Suprapubic skin (tissue), 4 donors: Measurements from ENCODE around the gene TOLLIP. TPM values are rescaled to one million over a fixed set of nuclear protein-coding genes. Genes with fewer than 3 reads are reported as not detected.
"Not testable (repeated sequence)": the region's sequence is repeated elsewhere in the genome, so short reads cannot be mapped to it uniquely, and the experiment has no call there.

ENCODE experiments used
- DNase-seq, 2 donors: peaks; one replicate each; pipeline ENCODE4 v3.0.0-alpha.2; 2019; ENCODE audit warnings: low spot score in 2 of 2
- H3K27ac ChIP-seq: fragments of 200-600 bp; sonication (generic); one replicate; pipeline ENCODE4 v1.5.1; 2019
- H3K27me3 ChIP-seq: fragments of 200-600 bp; sonication (generic); one replicate; pipeline ENCODE4 v1.5.1; 2019
- H3K36me3 ChIP-seq: fragments of 200-600 bp; sonication (generic); one replicate; pipeline ENCODE4 v1.5.1; 2019
- H3K4me1 ChIP-seq: fragments of 200-600 bp; sonication (generic); one replicate; pipeline ENCODE4 v1.5.1; 2019
- H3K4me3 ChIP-seq: fragments of 200-600 bp; sonication (generic); one replicate; pipeline ENCODE4 v1.5.1; 2019; ENCODE audit warnings: mild to moderate bottlenecking
- H3K9me3 ChIP-seq: fragments of 200-600 bp; sonication (generic); one replicate; pipeline ENCODE4 v1.5.1; 2019
- EP300 ChIP-seq: sonication (generic); formaldehyde crosslinking; IDR thresholded peaks from one replicate; pipeline ENCODE4 v1.6.1; 2017; ENCODE audit warnings: antibody characterized with exemption
- POLR2A ChIP-seq, 2 donors: fragments of 450-650 bp; IDR thresholded peaks; one replicate each; pipeline ENCODE4 v1.6.1; 2017; ENCODE audit warnings: antibody characterized with exemption in 2 of 2, mild to moderate bottlenecking in 2 of 2, moderate library complexity in 2 of 2
- POLR2AphosphoS5 ChIP-seq, 3 donors: sonication (generic); formaldehyde crosslinking; IDR thresholded peaks; one replicate each; pipeline ENCODE4 v1.6.1; 2017; ENCODE audit warnings: antibody characterized with exemption in 3 of 3
- WGBS: methylation state at CpG from one replicate; pipeline ENCODE4 v1.1.5; 2018; 5-methylcytosine and 5-hydroxymethylcytosine counted together
- total RNA-seq, 4 donors: library from RNA; depleted of rRNA; stranded (reverse); fragments of >200 nt; gene quantifications; one replicate each; pipeline ENCODE4 v1.1.0, GENCODE V29; 2016
- TF ChIP-seq, protein P1 (sequence below), 2 donors: fragments of 200-600 bp in 1 of 2; fragments of 450-650 bp in 1 of 2; sonication (generic) in 1 of 2; IDR thresholded peaks; one replicate each; pipeline ENCODE4 v1.5.1; 2016 to 2019; ENCODE audit warnings: antibody characterized with exemption in 2 of 2, mild to moderate bottlenecking in 1 of 2, moderate library complexity in 1 of 2

Gene TOLLIP
- total RNA-seq, 4 donors from 2014 or later: 96.6 to 105 (median 100) TPM

GRCh38 chr11:1264444-1264843 is 45.0 kb downstream of the TOLLIP start:
- not testable (repeated sequence) for DNase-seq, H3K9me3 ChIP-seq, H3K36me3 ChIP-seq, H3K4me3 ChIP-seq, H3K27ac ChIP-seq, H3K27me3 ChIP-seq
- H3K4me1 ChIP-seq: peaks cover 18% of the 10 kb centered on the region
- 15% methylated on average over 3 of the region's 3 CpGs for WGBS
- TF ChIP-seq, protein P1, sequence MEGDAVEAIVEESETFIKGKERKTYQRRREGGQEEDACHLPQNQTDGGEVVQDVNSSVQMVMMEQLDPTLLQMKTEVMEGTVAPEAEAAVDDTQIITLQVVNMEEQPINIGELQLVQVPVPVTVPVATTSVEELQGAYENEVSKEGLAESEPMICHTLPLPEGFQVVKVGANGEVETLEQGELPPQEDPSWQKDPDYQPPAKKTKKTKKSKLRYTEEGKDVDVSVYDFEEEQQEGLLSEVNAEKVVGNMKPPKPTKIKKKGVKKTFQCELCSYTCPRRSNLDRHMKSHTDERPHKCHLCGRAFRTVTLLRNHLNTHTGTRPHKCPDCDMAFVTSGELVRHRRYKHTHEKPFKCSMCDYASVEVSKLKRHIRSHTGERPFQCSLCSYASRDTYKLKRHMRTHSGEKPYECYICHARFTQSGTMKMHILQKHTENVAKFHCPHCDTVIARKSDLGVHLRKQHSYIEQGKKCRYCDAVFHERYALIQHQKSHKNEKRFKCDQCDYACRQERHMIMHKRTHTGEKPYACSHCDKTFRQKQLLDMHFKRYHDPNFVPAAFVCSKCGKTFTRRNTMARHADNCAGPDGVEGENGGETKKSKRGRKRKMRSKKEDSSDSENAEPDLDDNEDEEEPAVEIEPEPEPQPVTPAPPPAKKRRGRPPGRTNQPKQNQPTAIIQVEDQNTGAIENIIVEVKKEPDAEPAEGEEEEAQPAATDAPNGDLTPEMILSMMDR (IDR thresholded peaks at IDR 0.05): peak in 1 of 2 donors; percentile 45

- H3K9me3 ChIP-seq: no peaks in the 10 kb centered on the region
- no CpG with 5 or more reads among the region's 7 CpGs for WGBS
- H3K4me1 ChIP-seq: peaks cover 18% of the 10 kb centered on the region
- TF ChIP-seq POLR2AphosphoS5 (IDR thresholded peaks at IDR 0.05) (no peak), EP300 (no peak), POLR2A (IDR thresholded peaks at IDR 0.05) (no peak)
- TF ChIP-seq, protein P1 (IDR thresholded peaks at IDR 0.05): no peak
- H3K27ac ChIP-seq: no peak overlapping the region
- no peaks in the 10 kb centered on the region for H3K36me3 ChIP-seq
- H3K27me3 ChIP-seq: no peaks in the 10 kb centered on the region
- H3K4me3 ChIP-seq: peak overlapping the region; percentile 54
- no peak for DNase-seq
Measured at GRCh38 chr11:1263010-1263409, 46.4 kb downstream of the TOLLIP start.

- DNase-seq: peak; percentile 94 to 98
Measured at GRCh38 chr11:1262172-1263006, 47.0 kb downstream of the TOLLIP start.

DNA sequence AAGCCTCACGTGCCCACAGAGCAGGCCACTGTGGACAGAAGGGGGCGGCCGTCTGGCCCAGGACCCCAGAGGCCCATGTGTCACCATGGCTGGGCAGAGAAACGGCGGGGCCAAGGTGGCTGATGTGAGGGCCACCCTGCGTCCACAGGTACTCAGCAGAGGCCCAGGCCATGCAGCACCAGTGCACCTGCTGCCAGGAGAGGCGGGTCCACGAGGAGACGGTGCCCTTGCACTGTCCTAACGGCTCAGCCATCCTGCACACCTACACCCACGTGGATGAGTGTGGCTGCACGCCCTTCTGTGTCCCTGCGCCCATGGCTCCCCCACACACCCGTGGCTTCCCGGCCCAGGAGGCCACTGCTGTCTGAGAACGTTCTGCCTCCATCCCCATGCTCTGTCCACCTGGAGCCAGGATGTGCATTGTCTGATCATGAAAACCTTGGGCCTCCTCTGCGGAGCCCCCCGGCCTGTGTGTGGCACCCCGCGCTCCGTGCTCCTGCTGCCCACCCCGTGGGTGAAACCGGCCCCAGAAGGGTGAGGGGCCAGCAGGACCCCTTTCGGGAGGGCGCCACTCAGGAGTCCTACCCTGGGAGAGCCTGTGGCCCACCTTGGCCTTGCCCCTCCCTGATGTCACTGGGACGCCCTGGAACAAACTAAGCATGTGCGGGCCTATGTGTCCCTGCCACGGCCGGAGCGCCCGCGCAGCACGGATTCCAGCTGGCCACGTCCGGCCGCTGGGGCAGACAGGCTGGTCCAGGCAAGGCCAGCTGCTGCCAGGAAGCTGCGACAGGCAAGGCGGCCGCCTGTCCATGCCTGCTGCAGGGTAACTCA is 48.0 kb downstream of the TOLLIP start:
- TF ChIP-seq POLR2AphosphoS5 (IDR thresholded peaks at IDR 0.05) (no peak), POLR2A (IDR thresholded peaks at IDR 0.05) (no peak), EP300 (no peak)
- TF ChIP-seq, protein P1 (IDR thresholded peaks at IDR 0.05): no peak
- WGBS: 94% methylated on average over 13 of the region's 39 CpGs
- Histone ChIP-seq H3K27me3 (no peaks in the 10 kb centered on the region), H3K9me3 (no peaks in the 10 kb centered on the region), H3K4me1 (peaks cover 18% of the 10 kb centered on the region), H3K36me3 (no peaks in the 10 kb centered on the region), H3K27ac (no peak overlapping the region), H3K4me3 (peak overlapping the region; percentile 54)
- no peak for DNase-seq

More at GRCh38 chr11:1262172-1263006, 47.0 kb downstream of the TOLLIP start:
- 39% methylated on average over 4 of the region's 31 CpGs for WGBS
- peak overlapping the region; percentile 68 for H3K27ac ChIP-seq
- H3K27me3 ChIP-seq: no peaks in the 10 kb centered on the region
- TF ChIP-seq EP300: no peak
- no peak for TF ChIP-seq POLR2A (IDR thresholded peaks at IDR 0.05)
- peaks cover 18% of the 10 kb centered on the region for H3K4me1 ChIP-seq
- no peaks in the 10 kb centered on the region for H3K9me3 ChIP-seq
- H3K4me3 ChIP-seq: peak overlapping the region; percentile 54
- no peaks in the 10 kb centered on the region for H3K36me3 ChIP-seq

- Histone ChIP-seq H3K9me3 (no peaks in the 10 kb centered on the region), H3K4me3 (no peak overlapping the region), H3K27ac (no peak overlapping the region), H3K36me3 (no peaks in the 10 kb centered on the region), H3K27me3 (no peaks in the 10 kb centered on the region), H3K4me1 (peaks cover 18% of the 10 kb centered on the region)
- TF ChIP-seq POLR2AphosphoS5 (IDR thresholded peaks at IDR 0.05) (no peak), EP300 (no peak)
- no peak for DNase-seq
- WGBS: 87% methylated on average over 3 of the region's 17 CpGs
Measured at GRCh38 chr11:1260620-1261019, 48.8 kb downstream of the TOLLIP start.

DNA sequence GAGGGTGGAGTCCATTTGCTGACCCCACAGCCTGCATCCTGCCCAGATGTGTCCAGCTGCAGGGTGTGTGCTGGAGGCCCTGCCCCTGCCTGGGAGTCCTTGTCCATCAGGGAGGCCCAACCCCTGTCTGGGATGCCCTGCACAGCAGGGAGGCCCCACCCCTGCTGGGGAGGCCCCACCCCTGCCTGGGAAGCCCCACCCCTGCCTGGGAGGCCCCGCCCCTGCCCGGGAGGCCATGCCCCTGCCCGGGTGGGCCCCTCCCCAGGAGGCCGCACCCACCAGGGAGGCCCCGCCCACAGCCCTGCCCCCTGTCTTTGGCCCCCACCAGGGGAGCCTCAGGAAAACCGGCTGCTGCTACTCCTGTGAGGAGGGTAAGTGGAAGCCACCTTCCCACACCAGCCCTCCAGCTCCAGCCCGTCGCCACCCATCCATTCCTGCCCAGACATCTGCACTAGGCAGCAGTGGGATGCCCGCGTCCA is 49.4 kb downstream of the TOLLIP start:
- Histone ChIP-seq H3K27ac (no peak overlapping the region), H3K9me3 (no peaks in the 10 kb centered on the region), H3K36me3 (no peaks in the 10 kb centered on the region), H3K4me1 (peaks cover 18% of the 10 kb centered on the region), H3K27me3 (no peaks in the 10 kb centered on the region), H3K4me3 (no peak overlapping the region)
- DNase-seq: no peak
- TF ChIP-seq POLR2A (IDR thresholded peaks at IDR 0.05): no peak
- no peak for TF ChIP-seq EP300
- TF ChIP-seq, protein P1 (IDR thresholded peaks at IDR 0.05): no peak
- TF ChIP-seq POLR2AphosphoS5 (IDR thresholded peaks at IDR 0.05): no peak
- 63% methylated on average over 10 of the region's 10 CpGs for WGBS
